Naive thymus-derived CD8-positive, alpha-beta T cell (primary cell): ENCODE measurements around the gene CHST11. TPM values are rescaled to one million over a fixed set of nuclear protein-coding genes. Genes with fewer than 3 reads are reported as not detected.

Source experiments
- ATAC-seq, 2 donors: fragments of 150-1000 bp; cut with Tn5 transposase in 1 of 2; sonication (Bioruptor Pico), chemical (Tn5 transposase) in 1 of 2; 1 replicate in 1 of 2; 2 replicates in 1 of 2; pipeline ENCODE4 v1.10.0; 2021; ENCODE audit warnings: mild to moderate bottlenecking in 2 of 2, moderate library complexity in 2 of 2
- POLR2A ChIA-PET: fragments of 350-600 bp; sonication (Branson Sonifier 250); formaldehyde crosslinking; loops from one replicate; lab custom pipeline; 2021; ENCODE audit warnings: antibody characterized with exemption; lab: Charles Lee
- DNase-seq, 10 donors: peaks; one replicate each; pipeline versions ENCODE4 v3.0.0 to v3.0.0-alpha.2; 2020 to 2022
- H3K27ac Mint-ChIP-seq, 10 donors: one replicate each; pipeline ENCODE4 v1.8.0; 2020 to 2022; ENCODE audit warnings: mild to moderate bottlenecking in 10 of 10, mixed read lengths in 10 of 10, moderate library complexity in 4 of 10, inconsistent platforms in 1 of 10
- H3K27me3 Mint-ChIP-seq, 5 donors: one replicate each; pipeline ENCODE4 v1.8.0; 2021 to 2022; ENCODE audit warnings: mixed read lengths in 5 of 5
- H3K36me3 Mint-ChIP-seq, 3 donors: one replicate each; pipeline ENCODE4 v1.8.0; 2020 to 2022; ENCODE audit warnings: mixed read lengths in 3 of 3, mild to moderate bottlenecking in 2 of 3, inconsistent platforms in 1 of 3
- H3K4me1 Mint-ChIP-seq, 4 donors: one replicate each; pipeline ENCODE4 v1.8.0; 2021 to 2022; ENCODE audit warnings: mixed read lengths in 4 of 4
- H3K4me3 Mint-ChIP-seq, 10 donors: one replicate each; pipeline ENCODE4 v1.8.0; 2020 to 2022; ENCODE audit warnings: mild to moderate bottlenecking in 10 of 10, mixed read lengths in 10 of 10, moderate library complexity in 6 of 10, inconsistent platforms in 1 of 10
- H3K9me3 Mint-ChIP-seq, 9 donors: one replicate each; pipeline ENCODE4 v1.8.0; 2020 to 2022; ENCODE audit warnings: mixed read lengths in 9 of 9, mild to moderate bottlenecking in 3 of 9, inconsistent platforms in 1 of 9, moderate library complexity in 1 of 9
- polyA plus RNA-seq, 3 donors: library from polyadenylated mRNA; unstranded; fragments of 300-500 nt; fragmentation: Illumina TruSeq; gene quantifications; one replicate each; pipeline ENCODE4 v1.2.3, GENCODE V29; 2021
- total RNA-seq, 8 experiments: library from RNA in 2 of 8; stranded (reverse) in 2 of 8; gene quantifications; one replicate each; pipeline ENCODE4 v1.2.3 and lab custom pipeline; 2021 to 2026

Gene CHST11
- total and polyA plus RNA-seq, 5 experiments from 2014 or later: 23.1 to 35.6 (median 26.8) TPM

- H3K4me3 Mint-ChIP-seq: no peak overlapping the region
- ATAC-seq (no peak), DNase-seq (no peak)
- peak overlapping the region in 9 of 10 donors; percentile 8 to 85 (median 60) for H3K27ac Mint-ChIP-seq
- peaks cover 23 to 46% (median 41%) of the 10 kb centered on the region in 4 donors for H3K4me1 Mint-ChIP-seq
- H3K27me3 Mint-ChIP-seq: no peaks in the 10 kb centered on the region
- POLR2A ChIA-PET: interaction anchor here (1.9 kb wide), 1 partner anchor 256 kb away, joined by 6 read pairs; no protein-coding TSS in a partner anchor
- H3K36me3 Mint-ChIP-seq: no peaks in the 10 kb centered on the region
- no peaks in the 10 kb centered on the region for H3K9me3 Mint-ChIP-seq
These were observed 257.6 kb downstream of the CHST11 start for GRCh38 chr12:104714369-104714768.

GRCh38 chr12:104716172-104716571 lies 259.4 kb downstream of the CHST11 start:
- no peaks in the 10 kb centered on the region for H3K36me3 Mint-ChIP-seq
- peaks cover 25 to 64% (median 55%) of the 10 kb centered on the region in 4 donors for H3K4me1 Mint-ChIP-seq
- POLR2A ChIA-PET: no interaction called here
- ATAC-seq (no peak), DNase-seq (no peak)
- no peaks in the 10 kb centered on the region for H3K9me3 Mint-ChIP-seq
- peak overlapping the region; percentile 25 to 83 (median 60) for H3K27ac Mint-ChIP-seq
- no peaks in the 10 kb centered on the region for H3K27me3 Mint-ChIP-seq
- no peak overlapping the region for H3K4me3 Mint-ChIP-seq

GRCh38 chr12:104718304-104718929 lies 261.7 kb downstream of the CHST11 start:
- no peaks in the 10 kb centered on the region for H3K36me3 Mint-ChIP-seq
- H3K9me3 Mint-ChIP-seq: no peaks in the 10 kb centered on the region
- H3K4me1 Mint-ChIP-seq: peaks cover 30 to 81% (median 72%) of the 10 kb centered on the region in 4 donors

GRCh38 chr12:104719700-104720338 lies 263.1 kb downstream of the CHST11 start:
- Mint-ChIP-seq H3K27ac (peak overlapping the region; percentile 89 to 97 (median 94)), H3K27me3 (no peaks in the 10 kb centered on the region), H3K36me3 (no peaks in the 10 kb centered on the region), H3K9me3 (no peaks in the 10 kb centered on the region), H3K4me3 (peak overlapping the region; percentile 71 to 85 (median 80)), H3K4me1 (peaks cover 33 to 80% (median 70%) of the 10 kb centered on the region in 4 donors)
- ATAC-seq: peak in 1 of 2 donors; percentile 4
- POLR2A ChIA-PET: interaction anchor here (1.6 kb wide), 1 partner anchor 11 kb away, joined by 4 read pairs; no protein-coding TSS in a partner anchor
- DNase-seq: peak in 1 of 10 donors; percentile 12

More at GRCh38 chr12:104718304-104718929, 261.7 kb downstream of the CHST11 start:
- peak overlapping the region in 9 of 10 donors; percentile 10 to 97 (median 90) for H3K27ac Mint-ChIP-seq
- DNase-seq: no peak
- POLR2A ChIA-PET: no interaction called here
- peak overlapping the region in 1 of 10 donors; percentile 11 for H3K4me3 Mint-ChIP-seq
- no peak for ATAC-seq
- no peaks in the 10 kb centered on the region for H3K27me3 Mint-ChIP-seq

GRCh38 chr12:104720339-104721038 lies 263.7 kb downstream of the CHST11 start:
- POLR2A ChIA-PET: interaction anchor here (1.6 kb wide), 1 partner anchor 11 kb away, joined by 4 read pairs; no protein-coding TSS in a partner anchor
- Mint-ChIP-seq H3K27ac (peak overlapping the region; percentile 89 to 97 (median 94)), H3K4me3 (peak overlapping the region; percentile 71 to 85 (median 80)), H3K9me3 (no peaks in the 10 kb centered on the region), H3K4me1 (peaks cover 31 to 79% (median 68%) of the 10 kb centered on the region in 4 donors), H3K27me3 (no peaks in the 10 kb centered on the region), H3K36me3 (no peaks in the 10 kb centered on the region)
- peak; percentile 43 to 92 (median 82) for DNase-seq
- ATAC-seq: peak; percentile 81 to 86

- ATAC-seq: peak; percentile 15 to 22
- no peaks in the 10 kb centered on the region for H3K36me3 Mint-ChIP-seq
- POLR2A ChIA-PET: interaction anchor here (1.6 kb wide), 1 partner anchor 10 kb away, joined by 4 read pairs; no protein-coding TSS in a partner anchor
These were observed 264.3 kb downstream of the CHST11 start for GRCh38 chr12:104721039-104721405.

GRCh38 chr12:104721936-104722335 lies 265.2 kb downstream of the CHST11 start:
- peak overlapping the region; percentile 89 to 97 (median 94) for H3K27ac Mint-ChIP-seq
- POLR2A ChIA-PET: no interaction called here
- peaks cover 23 to 73% (median 53%) of the 10 kb centered on the region in 4 donors for H3K4me1 Mint-ChIP-seq
- peak overlapping the region in 8 of 10 donors; percentile 23 to 85 (median 80) for H3K4me3 Mint-ChIP-seq
- no peaks in the 10 kb centered on the region for H3K9me3 Mint-ChIP-seq
- ATAC-seq (no peak), DNase-seq (peak in 1 of 10 donors; percentile 38)
- no peaks in the 10 kb centered on the region for H3K27me3 Mint-ChIP-seq
- H3K36me3 Mint-ChIP-seq: no peaks in the 10 kb centered on the region

More at GRCh38 chr12:104721039-104721405, 264.3 kb downstream of the CHST11 start:
- Mint-ChIP-seq H3K4me3 (peak overlapping the region; percentile 71 to 85 (median 80)), H3K27me3 (no peaks in the 10 kb centered on the region), H3K27ac (peak overlapping the region; percentile 89 to 97 (median 94)), H3K4me1 (peaks cover 29 to 78% (median 62%) of the 10 kb centered on the region in 4 donors), H3K9me3 (no peaks in the 10 kb centered on the region)
- peak in 1 of 10 donors; percentile 37 for DNase-seq

GRCh38 chr12:104722601-104723534 lies 266.1 kb downstream of the CHST11 start:
- Mint-ChIP-seq H3K9me3 (no peaks in the 10 kb centered on the region), H3K36me3 (peaks cover 0 to 3% (median 0%) of the 10 kb centered on the region in 3 donors), H3K27ac (peak overlapping the region in 9 of 10 donors; percentile 66 to 97 (median 91)), H3K4me1 (peaks cover 23 to 76% (median 52%) of the 10 kb centered on the region in 4 donors), H3K27me3 (no peaks in the 10 kb centered on the region), H3K4me3 (peak overlapping the region in 7 of 10 donors; percentile 18 to 41 (median 28))
- no peak for DNase-seq
- POLR2A ChIA-PET: no interaction called here
- ATAC-seq: no peak

- H3K27ac Mint-ChIP-seq: peak overlapping the region in 7 of 10 donors; percentile 2 to 75 (median 60)
- peaks cover 0 to 3% (median 0%) of the 10 kb centered on the region in 3 donors for H3K36me3 Mint-ChIP-seq
- no peaks in the 10 kb centered on the region for H3K27me3 Mint-ChIP-seq
- peaks cover 23 to 77% (median 48%) of the 10 kb centered on the region in 4 donors for H3K4me1 Mint-ChIP-seq
- no peak for ATAC-seq
- no peak overlapping the region for H3K4me3 Mint-ChIP-seq
- no peak for DNase-seq
- no peaks in the 10 kb centered on the region for H3K9me3 Mint-ChIP-seq
- POLR2A ChIA-PET: no interaction called here
These were observed 267.1 kb downstream of the CHST11 start for GRCh38 chr12:104723895-104724294.

- Mint-ChIP-seq H3K27ac (peak overlapping the region in 3 of 10 donors; percentile 57 to 79 (median 60)), H3K4me1 (peaks cover 21 to 76% (median 46%) of the 10 kb centered on the region in 4 donors), H3K4me3 (no peak overlapping the region), H3K9me3 (no peaks in the 10 kb centered on the region), H3K36me3 (peaks cover 0 to 3% (median 0%) of the 10 kb centered on the region in 3 donors), H3K27me3 (no peaks in the 10 kb centered on the region)
- DNase-seq (no peak), ATAC-seq (no peak)
- POLR2A ChIA-PET: no interaction called here
These were observed 268.3 kb downstream of the CHST11 start for GRCh38 chr12:104724992-104725585.

- H3K27ac Mint-ChIP-seq: peak overlapping the region in 2 of 10 donors; percentile 60 to 79
- POLR2A ChIA-PET: no interaction called here
- DNase-seq (no peak), ATAC-seq (no peak)
- H3K9me3 Mint-ChIP-seq: no peaks in the 10 kb centered on the region
- H3K4me1 Mint-ChIP-seq: peaks cover 24 to 72% (median 45%) of the 10 kb centered on the region in 4 donors
- H3K36me3 Mint-ChIP-seq: peaks cover 0 to 3% (median 0%) of the 10 kb centered on the region in 3 donors
- no peaks in the 10 kb centered on the region for H3K27me3 Mint-ChIP-seq
- H3K4me3 Mint-ChIP-seq: no peak overlapping the region
These were observed 268.9 kb downstream of the CHST11 start for GRCh38 chr12:104725610-104726009.
